K562 (cell line): Measurements from ENCODE around the gene CCDC73. TPM values are rescaled to one million over a fixed set of nuclear protein-coding genes. Genes with fewer than 3 reads are reported as not detected.
A peak's percentile ranks its signal among the peaks of the same experiment; 100 is the strongest.

Experiments used
- ATAC-seq: fragments of 200-7000 bp; cut with Tn5 transposase; 3 replicates; pipeline ENCODE4 v1.9.1; 2020; ENCODE audit warnings: moderate library complexity
- BruUV-seq: library from RNA; stranded (reverse); fragments of 400-500 nt; replicated peaks from 2 replicates; lab custom pipeline; 2021; lab: Mats Ljungman, UMichigan
- CTCF ChIA-PET: fragments of 300-600 bp; formaldehyde crosslinking; extraction: SDS; loops from one replicate; lab custom pipeline; 2021; ENCODE audit warnings: low intra/inter-chr PET ratio; lab: Yijun Ruan, JAX
- POLR2A ChIA-PET: fragments of 300-600, 350-650 bp; sonication (Branson Sonifier 250); formaldehyde crosslinking; extraction: SDS; loops from one replicate; lab custom pipeline; 2021; ENCODE audit warnings: antibody characterized with exemption, inconsistent platforms; lab: Yijun Ruan, JAX
- DNase-seq, 4 experiments: peaks; one replicate each; pipeline versions ENCODE4 v3.0.0 to v3.0.0-alpha.2; 2011 to 2018; ENCODE audit warnings: low spot score in 3 of 4, mixed read lengths in 3 of 4; ENCODE audit errors: extremely low read depth in 1 of 4
- FAIRE-seq: peaks from 2 replicates; lab custom pipeline; 2011; peaks lifted over from hg19 to GRCh38; lab: Jason Lieb, UNC
- H2AFZ ChIP-seq: 2 replicates; pipeline ENCODE4 v1.6.0; 2011; ENCODE audit warnings: low read depth, low read length, control low read depth, inconsistent platforms
- H3K27ac ChIP-seq: fragments of 200-600 bp; 3 replicates; pipeline ENCODE4 v1.8.0; 2011; ENCODE audit warnings: low read depth, mild to moderate bottlenecking, control low read depth, inconsistent platforms, low read length, moderate library complexity, mixed read lengths; ENCODE audit errors: extremely low read depth
- H3K27me3 ChIP-seq, 2 experiments: fragments of 300-600 bp in 1 of 2; 2 replicates in 1 of 2; 3 replicates in 1 of 2; pipeline versions ENCODE4 v1.6.0 to v1.8.0; 2011; ENCODE audit warnings: inconsistent platforms in 2 of 2, low read length in 2 of 2, mild to moderate bottlenecking in 1 of 2, mixed read lengths in 1 of 2, moderate library complexity in 1 of 2; ENCODE audit not compliant: control insufficient read depth in 2 of 2, insufficient read depth in 2 of 2
- H3K36me3 ChIP-seq: fragments of 300-600 bp; 3 replicates; pipeline ENCODE4 v1.8.0; 2011; ENCODE audit warnings: mild to moderate bottlenecking, low read length, inconsistent platforms; ENCODE audit not compliant: control insufficient read depth, insufficient read depth
- H3K4me1 ChIP-seq, 2 experiments: fragments of 200-600 bp in 1 of 2; replicated peaks in 1 of 2; 2 replicates in 1 of 2; 3 replicates in 1 of 2; pipeline versions ENCODE4 v1.5.1 to v1.8.0; 2011; ENCODE audit warnings: inconsistent platforms in 2 of 2, low read length in 2 of 2, mild to moderate bottlenecking in 1 of 2, mixed read lengths in 1 of 2, moderate library complexity in 1 of 2; ENCODE audit not compliant: control insufficient read depth in 2 of 2, insufficient read depth in 2 of 2
- H3K4me2 ChIP-seq: 2 replicates; pipeline ENCODE4 v1.6.1; 2011; ENCODE audit warnings: low read length, control low read depth, inconsistent platforms, mixed read lengths; ENCODE audit not compliant: insufficient read depth
- H3K4me3 ChIP-seq: fragments of 200-600 bp; sonication (generic), shearing (Covaris generic); 2 replicates; pipeline ENCODE4 v1.5.1; 2016; ENCODE audit warnings: control low read depth, inconsistent platforms
- H3K79me2 ChIP-seq: fragments of 200-600 bp; 3 replicates; pipeline ENCODE4 v1.8.0; 2011; ENCODE audit warnings: low read length, inconsistent platforms; ENCODE audit not compliant: control insufficient read depth, insufficient read depth
- H3K9ac ChIP-seq, 2 experiments: 2 replicates each; pipeline versions ENCODE4 v1.6.0 to v1.6.1; 2011; ENCODE audit warnings: low read depth in 2 of 2, low read length in 2 of 2, control low read depth in 1 of 2, inconsistent platforms in 1 of 2, mild to moderate bottlenecking in 1 of 2, mixed read lengths in 1 of 2; ENCODE audit not compliant: insufficient read depth in 1 of 2
- H3K9me1 ChIP-seq: one replicate; pipeline ENCODE4 v1.6.0; 2011; ENCODE audit warnings: inconsistent platforms, mild to moderate bottlenecking, low read length, moderate library complexity; ENCODE audit not compliant: control insufficient read depth, insufficient read depth
- H3K9me3 ChIP-seq: replicated peaks from 2 replicates; pipeline ENCODE4 v1.5.1; 2011; ENCODE audit warnings: low read depth, low read length, inconsistent platforms; ENCODE audit not compliant: control insufficient read depth, insufficient read depth
- H4K20me1 ChIP-seq: replicated peaks from 2 replicates; pipeline ENCODE4 v1.6.1; 2011; ENCODE audit warnings: low read length, inconsistent platforms, mixed read lengths; ENCODE audit not compliant: control insufficient read depth, insufficient read depth
- C11orf30 ChIP-seq: fragments of 450-650 bp; IDR thresholded peaks from 2 replicates; pipeline ENCODE4 v1.6.1; 2016; ENCODE audit warnings: low read depth, mild to moderate bottlenecking
- GABPA ChIP-seq: fragments of 200-800 bp; sonication (Bioruptor generic); conservative IDR thresholded peaks from 2 replicates; pipeline ENCODE4 v1.6.1; 2016; ENCODE audit warnings: low read depth, missing genetic modification characterization, missing compliant biosample characterization
- MAFG ChIP-seq: fragments of 450-650 bp; conservative IDR thresholded peaks from 2 replicates; pipeline ENCODE4 v1.6.1; 2016; ENCODE audit warnings: missing genetic modification characterization, missing compliant biosample characterization
- MBD1 ChIP-seq: fragments of 250-450 bp; sonication (Bioruptor Pico); IDR thresholded peaks from 2 replicates; pipeline ENCODE4 v1.8.0; 2022; ENCODE audit warnings: inconsistent platforms
- NFE2 ChIP-seq: IDR thresholded peaks from 2 replicates; pipeline ENCODE4 v1.6.1; 2014; ENCODE audit warnings: antibody characterized with exemption, low read depth
- ZBTB1 ChIP-seq: sonication (generic); formaldehyde crosslinking; IDR thresholded peaks from 2 replicates; pipeline ENCODE4 v1.8.1; 2023; ENCODE audit warnings: missing genetic modification reagents, low read depth, mild to moderate bottlenecking, borderline replicate concordance
- ZNF316 ChIP-seq: fragments of 450-650 bp; IDR thresholded peaks from 2 replicates; pipeline ENCODE4 v1.6.1; 2016
- ZNF354B ChIP-seq: fragments of 250-450 bp; sonication (Bioruptor Pico); IDR thresholded peaks from 2 replicates; pipeline ENCODE4 v1.4.0; 2020
- in situ Hi-C: fragments of 300-500 bp; cut with MboI; formaldehyde crosslinking; loops from 4 replicates; pipeline ENCODE4 v1.15.0; 2018; ENCODE audit warnings: inconsistent platforms, mixed read lengths
- intact Hi-C: fragments of 100-400 bp; cut with micrococcal nuclease; formaldehyde crosslinking; loops from 2 replicates; pipeline ENCODE4 v1.14.2; 2022
- polyA plus RNA-seq, 8 experiments: library from polyadenylated mRNA; depleted of rRNA in 4 of 8; stranded (reverse) in 5 of 8; unstranded in 3 of 8; fragments of >200 nt; fragmentation: Nextera tagmentation in 2 of 8; fragmentation: Illumina TruSeq in 1 of 8; extraction: Ambion mirVana in 2 of 8; extraction: Trizol in 1 of 8; gene quantifications; 2 replicates each; pipeline versions ENCODE4 v1.2.1 to v1.2.3, GENCODE V29; 2011 to 2014; ENCODE audit warnings: inconsistent platforms in 1 of 8, missing spikeins in 1 of 8
- total RNA-seq, 7 experiments: library from RNA; depleted of rRNA in 6 of 7; stranded (reverse); fragments of >200 nt in 6 of 7; fragmentation: Illumina TruSeq in 2 of 7; extraction: Trizol in 2 of 7; gene quantifications; 2 replicates each; pipeline versions ENCODE4 v1.2.1 to v1.2.3, GENCODE V29; 2011 to 2021; ENCODE audit warnings: low replicate concordance in 1 of 7

The CCDC73 gene
- total and polyA plus RNA-seq, 9 of the 15 experiments (the other 6 are each of a cell fraction or from before 2014, with no cell fraction given), result 0.20 to 0.21 TPM; not detected in 7

- Histone ChIP-seq H3K9me3 (no peaks in the 10 kb centered on the region), H3K79me2 (no peaks in the 10 kb centered on the region), H3K9me1 (no peaks in the 10 kb centered on the region), H3K4me1 (no peaks in the 10 kb centered on the region), H3K27me3 (no peaks in the 10 kb centered on the region), H3K4me2 (no peak overlapping the region), H4K20me1 (no peaks in the 10 kb centered on the region), H3K27ac (no peak overlapping the region), H3K4me3 (no peak overlapping the region), H2AFZ (no peak overlapping the region), H3K9ac (no peak overlapping the region), H3K36me3 (no peaks in the 10 kb centered on the region)
- DNase-seq (no peak), ATAC-seq (no peak), FAIRE-seq (no peak)
- intact Hi-C loops (no loop called here), in situ Hi-C loops (no loop called here)
- TF ChIP-seq ZNF354B (CRISPR knock-in tag) (no peak), NFE2 (peak; percentile 50; the same call in 1 of the 2 replicates), ZBTB1 (CRISPR knock-in tag) (no peak), GABPA (tag) (no peak), MBD1 (CRISPR knock-in tag) (no peak), ZNF316 (peak; percentile 67), C11orf30 (peak; percentile 25; the same call in 1 of the 2 replicates), MAFG (tag) (peak; percentile 40; the same call in 1 of the 2 replicates)
- ChIA-PET POLR2A (no interaction called here), CTCF (no interaction called here)
- no TSS peak for BruUV-seq
Measured at GRCh38 chr11:32772731-32773130, 21.7 kb downstream of the CCDC73 start.
